Left renal cortex interstitium (tissue), 4 donors: ENCODE results near the gene SYNGAP1. TPM values are rescaled to one million over a fixed set of nuclear protein-coding genes. Genes with fewer than 3 reads are reported as not detected.
"Not testable (repeated sequence)": the region's sequence is repeated elsewhere in the genome, so short reads cannot be mapped to it uniquely, and the experiment has no call there.

Experiments used
- DNase-seq, 4 donors: peaks; one replicate each; pipeline ENCODE4 v3.0.0-alpha.2; 2013; ENCODE audit warnings: low read depth in 4 of 4, low spot score in 2 of 4, missing footprints in 1 of 4
- polyA plus RNA-seq, 4 donors: library from polyadenylated mRNA; unstranded; fragments of 120-200 nt; gene quantifications; one replicate each; pipeline ENCODE4 v1.2.1, GENCODE V29; 2013; ENCODE audit not compliant: insufficient read length in 4 of 4

Gene SYNGAP1
- polyA plus RNA-seq, 4 donors = 18.2 to 50.2 (median 37.3) TPM

GRCh38 chr6:33399881-33400280 lies 20.0 kb upstream of the SYNGAP1 start:
- not testable (repeated sequence) for DNase-seq

DNA sequence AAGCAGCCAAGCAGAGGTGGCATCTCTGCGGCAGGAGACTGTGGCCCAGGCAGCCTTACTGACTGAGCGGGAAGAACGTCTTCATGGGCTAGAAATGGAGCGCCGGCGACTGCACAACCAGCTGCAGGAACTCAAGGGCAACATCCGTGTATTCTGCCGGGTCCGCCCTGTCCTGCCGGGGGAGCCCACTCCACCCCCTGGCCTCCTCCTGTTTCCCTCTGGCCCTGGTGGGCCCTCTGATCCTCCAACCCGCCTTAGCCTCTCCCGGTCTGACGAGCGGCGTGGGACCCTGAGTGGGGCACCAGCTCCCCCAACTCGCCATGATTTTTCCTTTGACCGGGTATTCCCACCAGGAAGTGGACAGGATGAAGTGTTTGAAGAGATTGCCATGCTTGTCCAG lies 15.0 kb upstream of the SYNGAP1 start:
- DNase-seq = no peak

DNA sequence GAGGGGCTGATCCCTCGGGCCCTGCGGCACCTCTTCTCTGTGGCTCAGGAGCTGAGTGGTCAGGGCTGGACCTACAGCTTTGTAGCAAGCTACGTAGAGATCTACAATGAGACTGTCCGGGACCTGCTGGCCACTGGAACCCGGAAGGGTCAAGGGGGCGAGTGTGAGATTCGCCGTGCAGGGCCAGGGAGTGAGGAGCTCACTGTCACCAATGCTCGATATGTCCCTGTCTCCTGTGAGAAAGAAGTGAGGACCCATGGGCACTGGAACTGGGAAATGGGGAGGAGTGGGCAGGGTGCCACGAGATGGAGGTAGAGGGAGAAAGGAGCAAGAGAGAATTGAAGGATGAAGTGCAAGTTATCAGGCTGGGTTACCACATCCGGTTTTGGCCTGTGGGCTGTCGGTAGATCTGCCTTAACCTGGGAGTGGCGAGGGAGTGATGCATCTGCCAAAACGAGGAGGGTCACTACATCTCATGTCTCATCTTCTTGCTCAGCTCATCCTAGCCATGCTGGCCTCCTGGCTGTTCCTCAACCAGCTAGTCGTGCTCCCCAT lies 14.4 kb upstream of the SYNGAP1 start:
- no peak for DNase-seq

GRCh38 chr6:33406126-33406525 lies 13.7 kb upstream of the SYNGAP1 start:
- no peak for DNase-seq

- no peak for DNase-seq
Observed at GRCh38 chr6:33407132-33407718, 12.6 kb upstream of the SYNGAP1 start.

DNA sequence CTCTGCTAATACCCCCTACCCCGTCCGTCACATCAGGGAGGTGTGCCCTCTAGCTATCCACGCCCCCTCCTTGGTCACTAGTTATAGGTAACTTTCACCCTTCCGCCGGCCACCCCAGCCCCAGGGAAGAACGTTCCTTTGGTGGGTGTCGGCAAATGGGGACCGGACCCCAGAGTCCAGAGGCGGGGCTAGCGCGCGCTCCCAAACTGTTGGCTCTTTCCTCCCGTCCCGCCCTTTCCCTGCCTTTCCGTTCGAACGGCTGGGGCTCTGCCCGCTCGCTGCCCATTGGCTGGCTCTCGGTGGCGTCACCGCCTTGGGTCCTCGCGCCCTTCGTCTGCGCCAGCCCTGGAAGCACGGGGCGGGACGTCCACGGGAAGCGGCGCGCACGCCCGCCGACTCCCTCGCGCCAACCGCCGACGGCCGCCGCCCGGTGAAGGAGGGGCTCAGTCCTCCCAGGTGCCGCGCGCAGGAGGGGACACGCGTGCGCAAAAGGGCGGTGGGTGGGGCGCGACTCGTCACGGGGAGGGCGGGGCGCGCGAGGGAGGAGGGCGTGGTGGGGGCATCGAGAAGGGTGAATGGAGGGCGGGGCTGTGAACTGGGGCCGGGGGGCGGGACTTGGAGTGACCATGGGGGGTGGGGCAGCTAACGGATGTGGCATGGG lies 9.7 kb upstream of the SYNGAP1 start:
- DNase-seq = peak in 3 of 4 donors; percentile 89 to 95 (median 93)

DNA sequence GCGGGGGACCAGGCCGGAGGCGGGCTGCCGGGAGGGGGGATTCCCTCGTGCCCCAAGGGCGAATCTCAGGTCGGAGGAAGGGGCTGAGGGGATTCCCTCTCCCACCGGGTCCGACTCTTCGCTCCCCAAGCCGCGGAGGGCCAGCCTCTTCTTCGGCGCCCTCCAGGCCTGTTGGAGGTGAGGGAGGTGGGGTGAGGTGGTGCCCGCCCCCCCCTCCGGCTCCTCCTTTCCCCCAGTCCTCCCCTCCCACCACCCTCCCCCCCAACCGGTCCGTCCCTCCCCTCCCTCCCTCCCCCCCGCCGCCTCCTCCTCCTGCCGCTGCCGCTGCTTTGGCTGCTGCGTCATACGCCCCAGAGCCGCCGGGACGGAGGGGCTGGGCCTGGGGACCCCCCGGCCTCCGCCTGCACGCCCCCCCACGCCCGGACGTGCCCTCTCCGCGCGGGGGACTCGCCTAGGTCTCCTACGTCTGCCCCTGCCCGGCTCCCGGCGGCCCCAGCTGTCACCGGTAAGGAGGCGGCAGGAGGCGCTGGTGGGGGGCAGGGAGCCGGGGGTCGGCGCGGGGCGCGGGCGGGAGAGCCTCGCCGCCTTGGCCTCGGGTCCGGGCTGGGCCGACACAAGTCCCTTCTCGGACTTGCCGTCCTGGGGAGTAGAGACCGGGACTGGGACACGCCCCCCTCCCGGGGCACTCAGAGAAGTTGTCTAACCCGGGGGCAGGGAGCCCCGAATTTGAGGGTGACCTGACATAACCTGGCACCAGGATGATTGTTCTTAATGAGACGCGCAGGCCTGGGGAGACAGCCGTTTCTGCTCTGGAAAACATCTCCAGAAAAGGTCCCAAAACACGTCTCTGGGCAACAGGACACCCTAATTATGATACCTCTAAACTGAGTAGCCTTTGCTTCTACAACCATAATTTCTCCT lies 8.9 kb upstream of the SYNGAP1 start, which contains the start of gene PHF1:
PHF1 (plus strand) TSS at position 304 of the 921 bp plus-strand sequence. CDS start 1,250 bp downstream, outside the sequence.
- DNase-seq = no peak

DNA sequence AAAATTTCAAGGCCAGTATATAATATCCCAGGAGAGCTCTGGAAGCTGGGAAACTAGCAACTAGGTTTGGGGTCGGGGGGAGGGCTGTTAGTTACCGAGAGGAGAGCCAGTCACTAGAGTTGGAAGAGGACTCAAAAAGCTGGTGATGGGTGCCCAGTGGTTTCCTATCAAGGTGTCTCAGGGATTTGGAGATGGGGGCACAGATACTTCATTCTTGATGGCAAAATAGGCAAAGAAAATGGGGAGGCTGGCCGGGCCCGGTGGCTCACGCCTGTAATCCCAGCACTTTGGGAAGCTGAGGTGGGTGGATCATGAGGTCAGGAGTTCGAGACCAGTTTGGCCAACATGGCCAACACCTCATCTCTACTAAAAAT lies 8.2 kb upstream of the SYNGAP1 start:
- DNase-seq = no peak

DNA sequence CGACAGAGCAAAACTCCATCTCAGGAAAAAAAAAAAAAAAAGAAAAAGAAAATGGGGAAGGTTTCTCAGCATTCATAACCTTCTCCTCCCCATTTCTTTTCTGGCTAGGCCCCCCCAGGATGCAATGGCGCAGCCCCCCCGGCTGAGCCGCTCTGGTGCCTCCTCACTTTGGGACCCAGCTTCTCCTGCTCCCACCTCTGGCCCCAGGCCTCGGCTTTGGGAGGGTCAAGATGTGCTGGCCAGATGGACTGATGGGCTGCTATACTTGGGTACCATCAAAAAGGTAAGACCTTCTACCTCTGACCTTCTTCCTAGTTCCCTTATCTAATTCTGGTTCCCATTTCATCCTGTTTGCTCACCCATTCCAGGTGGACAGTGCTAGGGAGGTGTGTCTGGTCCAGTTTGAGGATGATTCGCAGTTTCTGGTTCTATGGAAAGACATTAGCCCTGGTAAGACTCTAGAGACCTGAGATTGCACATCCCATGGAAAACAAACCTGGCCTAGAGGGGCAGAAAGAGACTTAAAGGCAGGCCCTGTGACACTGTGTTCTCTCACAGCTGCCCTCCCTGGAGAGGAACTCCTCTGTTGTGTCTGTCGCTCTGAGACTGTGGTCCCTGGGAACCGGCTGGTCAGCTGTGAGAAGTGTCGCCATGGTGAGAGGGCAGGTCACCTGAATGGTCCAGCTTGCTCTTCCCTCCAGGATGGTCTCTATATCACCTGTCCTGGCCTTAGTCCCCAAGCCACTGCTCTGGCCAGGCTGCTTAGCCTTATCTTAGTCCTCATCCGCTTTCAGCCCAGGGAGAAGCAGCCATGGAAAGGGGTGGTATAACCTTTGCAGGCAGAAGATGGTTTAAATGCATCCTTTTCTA lies 7.5 kb upstream of the SYNGAP1 start:
- DNase-seq = no peak

DNA sequence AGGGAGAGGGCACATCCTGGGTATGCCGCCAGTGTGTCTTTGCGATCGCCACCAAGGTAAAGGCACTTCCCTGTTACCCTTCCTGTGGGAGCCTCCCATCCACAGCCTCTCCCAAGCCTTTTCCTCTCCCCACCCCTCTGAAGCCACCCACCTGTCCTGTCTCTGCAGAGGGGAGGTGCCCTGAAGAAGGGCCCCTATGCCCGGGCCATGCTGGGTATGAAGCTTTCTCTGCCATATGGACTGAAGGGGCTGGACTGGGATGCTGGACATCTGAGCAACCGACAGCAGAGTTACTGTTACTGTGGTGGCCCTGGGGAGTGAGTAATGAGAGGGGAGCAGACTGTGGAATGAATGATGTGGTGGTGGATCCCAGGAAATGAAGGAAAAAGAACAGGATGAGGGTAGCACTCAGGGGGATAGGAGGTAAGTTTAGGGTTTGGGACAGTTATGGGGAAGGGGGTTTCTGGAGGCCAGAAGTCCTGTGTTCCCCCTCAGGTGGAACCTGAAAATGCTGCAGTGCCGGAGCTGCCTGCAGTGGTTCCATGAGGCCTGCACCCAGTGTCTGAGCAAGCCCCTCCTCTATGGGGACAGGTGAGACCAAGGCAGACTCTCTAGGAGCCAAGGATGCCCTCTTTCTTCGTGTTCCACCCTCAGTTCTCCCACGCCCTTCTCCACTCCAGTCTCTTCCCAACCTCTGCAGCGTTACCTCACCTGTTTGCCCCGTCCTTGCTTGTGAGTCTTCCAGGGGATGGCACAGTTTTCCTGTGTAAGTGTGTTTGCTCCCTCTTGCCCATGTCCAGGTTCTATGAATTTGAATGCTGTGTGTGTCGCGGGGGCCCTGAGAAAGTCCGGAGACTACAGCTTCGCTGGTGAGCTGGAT lies 6.4 kb upstream of the SYNGAP1 start:
- DNase-seq = no peak

DNA sequence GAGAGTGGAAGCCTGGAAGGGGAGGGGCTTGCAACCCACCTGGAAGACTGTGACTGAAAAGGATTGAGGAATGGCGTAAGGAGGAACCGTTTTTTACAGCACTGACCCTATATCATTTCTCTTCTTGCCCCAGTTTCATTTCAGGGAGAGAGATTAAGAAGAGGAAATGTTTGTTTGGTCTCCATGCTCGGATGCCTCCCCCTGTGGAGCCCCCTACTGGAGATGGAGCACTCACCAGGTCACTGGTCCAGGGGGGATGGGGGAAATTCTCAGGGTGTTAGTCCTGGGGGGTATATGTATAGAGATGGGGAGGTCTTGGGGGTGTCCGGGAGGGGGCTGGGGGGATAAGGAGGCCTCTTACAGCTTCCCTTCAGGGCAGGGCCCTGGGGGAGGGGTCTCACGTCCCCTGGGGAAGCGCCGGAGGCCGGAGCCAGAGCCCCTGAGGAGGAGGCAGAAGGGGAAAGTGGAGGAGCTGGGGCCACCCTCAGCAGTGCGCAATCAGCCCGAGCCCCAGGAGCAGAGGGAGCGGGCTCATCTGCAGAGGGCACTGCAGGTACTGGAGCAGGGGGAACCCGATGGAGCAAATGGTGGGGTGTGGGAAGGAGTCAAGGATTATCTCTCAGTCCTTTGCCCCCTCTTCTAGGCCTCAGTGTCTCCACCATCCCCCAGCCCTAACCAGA lies 5.1 kb upstream of the SYNGAP1 start:
- DNase-seq = no peak

DNA sequence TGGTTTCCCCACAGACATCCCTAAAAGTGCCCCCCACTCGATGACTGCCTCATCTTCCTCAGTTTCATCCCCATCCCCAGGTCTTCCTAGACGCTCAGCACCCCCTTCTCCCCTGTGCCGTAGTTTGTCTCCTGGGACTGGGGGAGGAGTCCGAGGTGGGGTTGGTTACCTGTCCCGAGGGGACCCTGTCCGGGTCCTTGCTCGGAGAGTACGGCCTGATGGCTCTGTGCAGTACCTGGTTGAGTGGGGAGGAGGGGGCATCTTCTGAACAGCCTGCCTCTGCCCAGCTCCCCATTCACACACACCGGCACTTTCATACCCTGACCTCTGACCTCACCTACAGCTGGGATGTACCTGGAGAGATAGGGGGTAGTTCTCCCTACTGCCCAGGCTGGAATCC lies 4.0 kb upstream of the SYNGAP1 start:
- DNase-seq = no peak

DNA sequence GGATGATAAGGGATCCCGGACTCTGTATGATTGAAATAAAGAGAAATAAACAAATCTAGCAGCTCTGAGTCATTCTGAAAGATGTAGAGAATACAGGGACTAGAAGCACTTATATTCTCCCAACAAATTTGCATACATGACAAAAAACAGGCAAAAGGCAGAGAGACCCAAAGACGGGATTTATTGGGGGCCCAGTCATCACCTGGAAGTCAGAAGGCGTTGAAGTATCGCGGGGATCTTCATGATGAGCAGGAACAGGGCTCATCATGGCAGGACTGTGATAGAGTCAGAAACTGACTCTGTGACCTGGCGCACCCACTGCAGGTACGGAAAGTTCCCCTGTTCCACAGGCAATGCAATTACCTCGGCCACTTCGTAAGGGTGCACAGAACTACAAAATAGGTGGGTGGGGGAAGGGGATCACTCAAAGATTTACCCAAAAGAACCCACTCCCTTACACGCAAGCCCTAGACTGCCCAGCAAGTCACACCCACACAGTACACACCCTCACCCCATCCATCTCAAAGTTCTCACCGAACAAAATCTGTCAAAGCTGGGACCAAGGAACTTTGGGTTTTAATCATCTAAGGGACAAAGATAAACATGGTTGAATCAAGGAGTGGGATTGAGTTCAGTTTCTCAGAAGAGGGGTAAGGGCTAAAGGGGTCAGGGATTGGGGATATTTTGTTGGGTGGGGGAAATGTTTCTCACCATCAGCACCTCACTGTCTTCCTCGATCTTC lies 3.3 kb upstream of the SYNGAP1 start:
- no peak for DNase-seq

GRCh38 chr6:33417128-33417902 lies 2.5 kb upstream of the SYNGAP1 start:
- DNase-seq = no peak

DNA sequence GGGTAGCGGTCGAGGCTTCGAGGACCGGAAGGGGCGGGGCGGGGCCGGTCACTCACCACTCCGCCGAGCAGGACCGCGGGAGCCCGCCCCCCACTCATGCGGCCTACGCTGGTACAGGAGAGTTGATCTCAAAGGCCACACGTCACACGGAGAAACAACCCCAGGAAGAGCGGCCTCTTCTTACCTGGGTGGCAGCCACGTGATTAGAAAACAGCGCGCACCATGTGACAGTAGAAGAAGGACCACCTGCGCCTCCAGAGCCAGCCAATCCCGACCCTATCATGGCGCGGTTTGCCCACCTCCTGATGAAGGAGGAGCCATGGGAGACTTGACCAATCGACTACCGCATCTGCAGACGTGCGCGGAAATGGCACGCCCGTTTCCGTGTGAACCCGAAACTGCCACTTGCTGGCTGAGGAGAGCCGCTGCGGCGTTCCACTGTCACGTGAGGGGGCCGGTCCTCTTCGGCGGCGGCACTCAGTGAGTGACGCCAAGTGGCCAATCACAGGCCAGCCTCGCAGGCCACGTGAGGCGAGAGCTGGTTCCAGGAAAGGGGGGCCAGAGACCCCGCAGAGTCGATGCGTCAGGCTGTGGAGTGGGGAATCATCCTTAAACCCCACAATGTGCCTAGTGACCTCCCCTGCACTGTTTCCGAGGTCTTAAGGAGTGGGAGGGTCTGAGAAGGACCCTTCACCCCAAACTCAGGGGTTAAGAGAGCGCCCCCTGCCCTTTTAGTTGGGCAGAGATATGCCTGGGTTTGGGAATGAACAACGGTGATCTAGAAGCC lies 1.8 kb upstream of the SYNGAP1 start, which contains the start of gene CUTA:
CUTA (minus strand) TSS at position 205 of the 787 bp plus-strand sequence; CDS start at position 98, 107 bp downstream.
- DNase-seq = peak in 3 of 4 donors; percentile 95 to 99 (median 98)

DNA sequence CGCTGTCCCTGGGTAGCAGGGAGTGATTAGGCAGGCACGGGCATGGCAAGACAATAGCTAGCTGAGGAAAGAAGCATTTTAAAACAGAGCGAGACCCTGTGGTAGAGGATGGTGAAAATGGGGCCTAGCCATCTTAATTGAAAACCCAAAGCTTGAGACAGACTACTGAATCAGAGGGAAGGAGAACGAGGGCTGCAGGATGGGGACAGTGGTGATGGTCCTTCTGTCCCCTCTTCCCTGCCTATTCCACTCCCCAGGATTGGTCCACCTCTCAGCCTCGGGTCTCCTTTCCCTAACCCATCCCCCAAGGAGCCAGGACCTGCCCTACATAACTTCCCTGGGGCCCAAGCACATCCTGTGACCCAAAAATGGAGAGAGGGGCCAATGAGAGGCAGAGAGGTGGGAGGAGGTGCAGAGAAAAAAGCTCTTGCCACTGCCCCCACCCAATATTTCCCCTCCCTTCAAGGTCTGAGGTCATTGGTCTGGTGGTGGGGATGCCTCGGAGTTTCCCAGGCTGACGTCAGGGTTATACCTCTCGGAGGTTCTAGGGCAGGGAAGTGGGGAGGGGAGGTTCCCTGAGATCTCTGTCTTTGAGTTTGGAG lies 1.1 kb upstream of the SYNGAP1 start:
- no peak for DNase-seq
